DMS114 treated with DMSO at 0.1 percent for 48 hours (cell line): ENCODE results near the gene MNDA.

Experiments
- DNase-seq: peaks from one replicate; lab custom pipeline; 2025; ENCODE audit not compliant: unreplicated experiment; lab: John Stamatoyannopoulos, UW

The MNDA gene

DNA sequence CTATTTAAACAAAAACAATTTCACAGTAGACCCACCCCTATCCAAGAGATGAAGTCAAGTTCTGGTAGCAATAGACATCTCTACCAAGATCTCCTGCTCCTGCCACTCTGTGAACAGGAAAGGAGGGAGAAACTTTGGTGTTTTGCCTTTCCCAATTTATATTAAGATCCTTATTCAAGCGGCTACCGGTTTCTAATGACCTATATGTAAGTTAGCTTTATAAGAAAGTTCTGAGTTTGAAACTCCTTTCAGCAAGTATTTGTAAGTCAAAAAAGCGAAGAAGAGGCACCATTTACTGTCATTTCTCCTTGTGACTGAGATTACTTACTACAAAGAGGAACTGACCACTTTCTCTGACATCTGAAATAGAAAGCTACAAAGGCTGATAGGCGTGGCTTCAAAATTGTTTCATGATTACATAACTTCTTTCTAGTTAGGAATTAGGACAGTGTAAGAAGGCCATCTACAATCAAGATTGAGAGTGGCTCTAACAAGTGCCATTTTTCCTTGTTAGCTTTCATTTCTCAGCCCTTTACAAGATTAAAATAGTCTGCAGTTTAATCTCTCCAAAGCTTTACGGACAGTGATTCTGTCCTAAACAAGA lies at the start of gene MNDA:
TSS of gene MNDA (plus strand) at position 448 of the 604 bp plus-strand sequence. CDS start 10,803 bp downstream, outside the sequence.
- DNase-seq = no peak

DNA sequence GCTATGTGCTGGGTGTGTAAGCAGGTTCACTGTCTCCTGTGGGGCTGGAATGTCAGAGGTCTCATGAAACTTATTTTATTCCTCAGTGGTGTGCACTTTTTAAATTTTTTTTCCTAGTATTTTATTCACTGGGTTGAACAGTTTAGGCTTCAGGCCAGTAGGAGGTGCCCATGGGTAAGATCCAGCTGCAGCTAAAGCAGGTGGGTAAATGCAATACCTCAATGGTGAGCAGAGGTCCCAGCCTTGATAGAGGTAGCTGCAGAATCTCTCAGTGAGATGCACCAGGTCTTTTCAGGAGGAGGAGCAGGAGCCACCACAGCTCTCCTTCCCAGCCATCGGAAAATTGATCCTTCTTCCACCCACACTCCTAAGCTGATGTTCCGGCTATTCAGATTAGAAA lies 37.5 kb upstream of the MNDA start:
- DNase-seq = no peak

DNA sequence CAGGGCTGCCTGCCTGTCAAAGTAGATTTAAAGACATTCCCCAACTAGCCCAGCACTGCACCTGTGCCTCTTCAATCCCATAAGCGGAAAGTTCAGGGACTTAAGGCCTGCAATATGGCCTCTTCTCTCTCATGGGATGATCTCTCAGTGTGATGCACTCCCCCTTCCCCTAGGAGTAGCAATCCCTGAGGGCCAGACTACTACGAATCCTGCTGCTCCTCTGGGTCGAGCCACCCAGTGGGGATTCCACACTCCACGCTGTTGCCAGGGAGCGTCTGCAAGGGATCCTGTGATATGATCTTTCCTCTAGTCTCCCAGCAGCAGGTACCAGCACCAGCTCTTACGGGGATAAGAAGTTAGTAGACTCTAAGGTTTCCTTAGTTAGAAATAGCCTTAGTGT lies 36.9 kb upstream of the MNDA start:
- DNase-seq = no peak

DNA sequence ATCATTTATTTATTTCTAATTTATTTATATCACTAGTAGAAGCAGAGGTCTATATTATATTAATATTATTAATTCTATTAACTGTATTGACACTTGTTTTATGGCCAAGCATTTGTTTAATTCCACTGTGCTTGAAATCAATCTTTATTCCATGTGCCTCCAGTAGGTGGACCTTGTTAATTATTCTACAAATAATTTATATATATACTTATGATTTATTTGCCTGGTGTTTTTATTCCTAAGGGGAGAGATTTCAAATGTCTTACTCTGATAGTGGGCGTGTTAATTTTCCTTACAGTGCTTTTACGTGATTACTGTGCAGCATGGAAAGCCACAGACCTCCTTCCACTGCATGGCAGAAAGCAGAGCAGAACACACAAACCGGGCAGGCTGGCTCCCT lies 32.6 kb upstream of the MNDA start:
- no peak for DNase-seq

DNA sequence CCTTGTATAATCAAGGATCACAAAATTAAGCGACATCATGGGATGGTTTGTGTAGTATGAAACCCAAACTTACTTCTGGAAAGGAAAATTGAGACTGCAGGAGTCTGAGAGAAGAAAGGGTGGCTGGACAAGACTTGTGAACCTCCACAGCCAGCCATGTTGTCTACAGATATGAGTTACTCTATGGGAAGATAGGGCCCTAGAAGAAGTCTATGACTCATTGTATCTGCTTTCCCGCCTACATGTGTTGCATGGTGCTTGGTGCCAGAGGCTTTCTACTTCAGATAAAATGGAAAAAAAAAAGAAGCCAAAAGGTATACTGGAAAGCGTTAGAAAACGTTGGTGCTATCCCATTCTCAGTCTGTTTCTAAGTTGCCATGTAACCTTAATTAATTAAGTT lies 31.5 kb upstream of the MNDA start:
- no peak for DNase-seq

DNA sequence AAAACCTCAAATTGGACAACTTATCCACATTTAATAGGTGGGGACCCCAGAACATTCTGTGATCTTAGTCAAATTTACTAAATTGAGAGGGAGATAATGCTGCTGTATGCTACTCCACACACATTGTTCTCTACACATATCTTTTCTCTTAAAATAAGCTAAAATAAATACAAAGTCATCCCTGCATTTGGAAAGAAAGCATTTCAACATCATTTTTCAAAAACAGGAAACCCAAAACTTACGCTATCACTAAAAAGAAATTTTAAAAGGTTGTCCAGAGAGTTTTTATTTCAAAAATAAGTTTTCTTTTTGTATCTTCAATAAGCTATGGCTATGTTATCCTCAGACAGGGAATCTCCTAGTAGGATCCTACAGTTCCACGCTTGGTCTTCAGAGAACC lies 30.6 kb upstream of the MNDA start:
- DNase-seq = no peak

DNA sequence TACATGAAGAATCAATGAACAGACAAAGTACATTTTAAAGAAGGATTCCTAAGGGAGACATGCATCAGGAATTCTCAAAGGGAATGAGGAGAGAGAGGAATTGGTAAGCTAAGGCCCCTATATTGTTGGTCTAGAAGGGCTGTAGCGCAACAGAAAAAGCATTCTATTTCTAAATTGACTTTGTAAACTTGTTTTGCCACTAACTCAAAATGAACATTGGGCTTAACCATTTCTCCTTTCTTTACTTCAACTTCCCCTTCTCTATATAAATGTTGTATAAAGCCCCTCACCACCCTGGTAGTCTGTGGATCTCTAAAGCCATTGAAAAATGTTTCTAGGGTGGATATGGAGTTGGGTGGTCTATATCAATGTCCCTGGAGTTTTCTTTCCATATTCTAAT lies 29.8 kb upstream of the MNDA start:
- DNase-seq = no peak

DNA sequence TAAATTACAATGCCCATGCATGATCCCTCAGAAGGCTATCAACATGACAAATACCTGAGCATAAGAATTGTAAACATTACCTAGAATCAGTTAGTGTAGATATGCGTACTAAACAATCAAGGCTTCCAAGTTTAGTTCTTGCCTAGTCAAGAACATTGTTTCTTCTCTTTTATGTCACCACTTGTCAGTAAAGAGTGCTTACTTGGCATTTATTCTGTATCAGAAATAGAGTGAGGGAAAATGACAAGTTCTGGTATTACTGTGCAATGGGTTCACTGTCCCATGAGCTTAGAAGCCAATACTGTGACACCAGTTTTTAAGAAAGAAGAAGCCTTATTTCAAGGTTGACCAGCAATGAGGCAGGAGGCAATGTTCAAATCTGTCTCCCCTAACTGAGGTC lies 27.5 kb upstream of the MNDA start:
- DNase-seq = no peak

DNA sequence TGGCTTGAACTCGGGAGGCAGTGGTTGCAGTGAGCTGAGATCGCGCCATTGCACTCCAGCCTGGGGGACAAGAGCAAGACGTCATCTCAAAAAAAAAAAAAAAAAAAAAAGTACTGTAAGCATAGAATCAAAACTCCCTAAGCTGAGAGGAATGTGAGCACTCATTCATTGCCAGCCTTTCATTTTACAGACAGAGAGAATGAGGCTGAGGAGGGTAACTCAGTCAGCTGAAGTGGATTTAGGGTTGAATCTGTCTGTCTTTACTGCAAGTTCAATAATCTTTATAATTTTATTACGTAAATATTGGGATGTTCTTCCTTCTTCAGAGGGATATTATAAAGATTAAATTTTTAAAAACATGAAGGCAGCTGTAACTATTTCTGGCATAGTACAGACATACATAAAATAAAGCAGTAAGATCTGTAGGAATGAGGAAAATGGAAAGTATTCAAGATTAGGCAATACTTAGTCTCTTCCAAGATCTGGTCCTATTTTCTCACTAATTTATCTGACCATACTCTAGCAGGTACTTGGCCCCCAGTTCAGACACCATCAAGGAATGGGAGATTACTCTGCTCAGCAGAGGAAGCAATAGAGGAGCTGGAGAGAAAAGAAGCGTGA lies 24.1 kb upstream of the MNDA start:
- no peak for DNase-seq

DNA sequence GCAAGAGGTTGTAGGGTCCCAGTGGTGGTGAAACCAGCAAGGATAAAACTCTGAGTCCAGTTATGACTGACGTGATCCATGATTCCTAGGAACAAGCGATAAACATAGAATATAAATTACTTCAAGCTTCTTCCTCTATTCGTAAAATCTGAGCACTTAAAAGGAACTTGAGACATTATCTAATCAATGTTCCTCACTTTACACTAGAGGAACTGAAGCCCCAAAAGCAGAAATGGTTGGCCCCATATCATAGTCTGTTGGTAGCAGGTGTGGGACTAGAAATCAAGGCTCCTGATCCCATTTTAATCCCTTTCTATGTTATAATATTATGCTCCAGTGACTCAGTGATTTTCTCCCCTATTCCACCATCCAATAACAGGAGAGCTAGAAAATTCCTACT lies 21.9 kb upstream of the MNDA start:
- DNase-seq = no peak

DNA sequence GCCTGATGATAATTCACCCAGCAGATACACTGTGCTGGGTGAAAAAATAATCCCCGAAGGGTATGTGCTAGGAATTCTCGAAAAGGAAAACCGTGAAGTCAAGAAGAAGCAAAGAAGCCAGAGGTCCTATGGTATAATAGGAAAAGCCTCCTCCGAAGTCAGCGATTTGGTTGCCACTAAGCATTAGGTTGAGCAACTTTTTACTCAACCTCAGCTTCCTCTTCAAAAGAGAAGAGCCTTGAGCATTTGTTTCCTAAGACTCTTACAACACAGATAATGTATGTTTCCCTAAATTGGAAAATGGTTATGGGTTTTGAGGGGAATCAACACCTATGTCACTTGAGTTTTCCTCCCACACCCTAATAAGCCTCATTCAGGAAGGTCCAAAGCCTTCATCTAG lies 21.3 kb upstream of the MNDA start:
- DNase-seq = no peak

DNA sequence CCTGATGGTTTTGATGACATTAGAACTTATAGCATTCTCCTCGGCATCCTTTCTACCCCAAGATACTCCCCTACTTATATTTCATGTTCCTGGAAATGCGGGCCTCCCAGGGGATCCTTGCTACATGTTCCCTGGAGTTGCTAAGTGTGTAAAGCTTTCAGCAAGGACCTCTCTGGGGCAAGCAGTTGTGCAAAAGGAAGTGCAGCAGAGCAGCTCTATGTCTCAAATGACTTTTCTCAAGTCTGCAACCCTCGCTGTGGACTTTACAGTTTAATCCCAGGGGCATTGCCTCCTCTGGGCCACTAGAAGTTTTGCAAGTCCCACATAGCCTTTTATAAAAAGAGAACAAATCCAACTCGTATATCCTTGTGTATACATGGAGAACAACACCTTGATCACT lies 20.8 kb upstream of the MNDA start:
- DNase-seq = no peak

DNA sequence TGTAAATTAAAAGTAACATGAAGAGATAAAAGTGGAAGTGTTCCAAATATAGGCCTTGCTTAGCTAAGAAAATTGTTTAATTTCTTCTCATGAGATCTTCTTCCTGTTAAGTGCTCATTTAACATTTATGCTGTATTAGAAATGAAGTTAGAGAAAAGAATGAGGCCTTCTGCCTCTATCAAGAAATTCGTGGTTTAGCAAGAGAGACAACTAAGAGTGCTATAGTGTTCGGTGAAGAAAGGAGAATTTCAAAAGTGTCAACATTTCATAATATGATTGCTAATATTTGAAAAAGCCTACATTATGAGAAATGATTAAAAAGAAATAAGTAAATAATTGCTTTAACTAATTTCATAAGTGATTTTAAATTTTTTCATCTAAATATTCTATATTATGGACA lies 18.8 kb upstream of the MNDA start:
- DNase-seq = no peak

DNA sequence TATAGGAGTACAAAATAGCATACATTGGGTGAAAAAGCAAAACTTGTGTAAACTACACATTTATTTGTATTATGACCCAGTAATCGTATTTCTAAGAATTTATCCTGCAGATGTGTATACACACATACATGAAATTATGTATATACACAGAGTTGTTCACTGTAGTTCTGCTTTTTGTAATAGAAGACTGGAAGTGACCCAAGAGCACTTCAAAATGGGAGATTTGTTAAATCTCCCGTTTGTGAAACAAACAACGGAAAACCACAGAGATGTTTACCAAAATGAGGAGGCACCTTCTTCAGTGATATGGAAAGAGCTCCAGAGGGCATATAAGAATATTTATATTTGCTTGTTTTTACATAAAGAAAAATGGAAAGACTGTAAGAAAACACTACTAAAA lies 18.0 kb upstream of the MNDA start:
- no peak for DNase-seq

DNA sequence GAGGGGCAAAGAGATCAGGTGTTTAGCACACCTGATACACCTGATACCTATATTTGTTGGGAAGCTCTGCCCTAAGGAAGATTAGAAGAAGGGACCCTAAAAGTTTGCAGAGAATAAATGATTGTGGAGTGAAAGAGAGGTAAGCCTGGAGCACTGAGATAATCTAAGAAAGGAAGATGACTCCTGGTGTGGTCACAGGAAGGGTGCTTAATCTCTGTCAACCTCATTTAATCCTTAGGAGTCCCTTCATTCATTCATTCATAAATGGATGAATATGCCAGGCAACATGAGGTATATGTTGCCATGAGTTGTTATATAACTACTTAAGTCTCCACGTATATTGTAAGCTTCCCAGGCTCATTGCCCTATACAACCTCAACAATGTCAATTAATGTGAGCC lies 16.2 kb upstream of the MNDA start:
- DNase-seq = no peak

DNA sequence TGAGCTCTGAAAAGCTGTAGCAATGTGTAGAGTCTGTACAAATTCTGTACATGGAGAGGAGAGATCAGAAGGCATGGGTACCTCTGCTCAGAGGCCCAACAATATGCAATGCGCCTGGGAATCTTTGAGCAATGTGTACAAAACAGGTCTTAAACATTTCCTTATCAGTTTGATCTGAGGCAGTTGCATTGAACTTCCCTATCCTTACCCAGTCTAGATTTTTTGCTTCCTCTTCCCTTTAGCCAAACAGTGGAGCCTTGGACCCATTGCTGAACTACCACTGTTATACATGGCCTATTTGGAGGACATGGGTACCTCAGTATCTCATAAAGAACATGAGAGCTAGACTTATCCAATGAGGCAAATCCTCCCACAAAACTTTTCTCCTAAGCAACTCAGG lies 12.6 kb upstream of the MNDA start:
- DNase-seq = no peak

DNA sequence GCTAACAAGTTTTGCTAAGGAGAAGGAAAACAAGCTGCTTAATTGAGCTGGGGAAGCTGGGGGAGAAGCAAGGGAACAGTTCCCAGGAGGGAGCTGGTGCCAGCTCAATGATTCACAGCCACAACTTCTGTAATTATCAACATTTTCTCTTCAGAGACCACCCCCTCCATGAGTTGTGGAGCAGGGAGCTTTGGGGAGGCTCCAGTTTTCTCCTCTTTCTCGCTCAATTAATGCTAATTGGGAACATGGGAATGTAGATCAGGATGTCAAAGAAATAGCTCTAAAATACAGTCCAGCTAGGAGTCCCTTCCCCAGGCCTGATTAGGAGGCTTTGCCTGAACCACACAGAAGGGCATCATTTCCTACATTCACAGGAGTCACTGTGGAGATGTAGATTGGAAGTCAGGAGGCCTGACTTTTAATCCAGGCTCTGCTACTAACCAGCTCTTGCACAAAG lies 12.1 kb upstream of the MNDA start:
- no peak for DNase-seq

DNA sequence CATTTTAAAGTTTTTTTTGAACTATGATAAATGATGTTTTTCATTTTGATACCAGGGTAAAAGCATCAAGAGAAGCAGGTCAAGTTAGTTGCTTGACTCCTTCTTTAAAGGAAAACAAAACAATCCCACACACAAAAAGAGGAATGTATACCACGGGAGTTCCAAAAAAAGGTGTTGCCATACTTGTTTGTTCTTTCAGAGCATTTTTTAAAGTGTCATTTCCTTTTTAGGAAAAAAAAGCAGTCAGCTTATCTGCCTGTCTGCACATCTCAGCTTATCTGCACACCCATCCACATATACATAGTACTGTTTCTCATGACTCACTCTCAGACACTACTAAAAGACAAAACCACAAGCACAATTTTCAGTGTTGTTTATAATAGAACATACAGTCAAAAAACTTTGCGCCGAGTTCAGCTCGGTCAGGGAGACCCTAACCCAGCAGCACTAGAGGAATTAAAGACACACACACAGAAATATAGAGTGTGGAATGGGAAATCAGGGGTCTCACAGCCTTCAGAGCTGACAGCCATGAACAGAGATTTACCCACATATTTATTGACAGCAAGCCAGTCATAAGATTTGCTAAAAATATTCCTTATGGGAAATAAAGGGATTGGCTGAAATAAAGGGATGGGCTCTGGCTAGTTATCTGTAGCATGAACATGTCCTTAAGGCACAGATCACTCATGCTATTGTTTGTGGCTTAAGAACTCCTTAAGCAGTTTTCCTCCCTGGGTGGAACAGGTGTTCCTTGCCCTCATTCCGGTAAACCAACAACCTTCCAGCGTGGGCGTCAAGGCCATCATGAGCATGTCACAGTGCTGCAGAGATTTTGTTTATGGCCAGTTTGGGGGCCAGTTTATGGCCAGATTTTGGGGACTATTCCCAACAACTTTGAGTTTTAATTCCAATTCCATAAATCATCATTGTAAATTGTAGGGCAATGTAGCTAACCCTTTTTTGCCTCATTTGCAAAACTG lies 11.4 kb upstream of the MNDA start:
- no peak for DNase-seq

DNA sequence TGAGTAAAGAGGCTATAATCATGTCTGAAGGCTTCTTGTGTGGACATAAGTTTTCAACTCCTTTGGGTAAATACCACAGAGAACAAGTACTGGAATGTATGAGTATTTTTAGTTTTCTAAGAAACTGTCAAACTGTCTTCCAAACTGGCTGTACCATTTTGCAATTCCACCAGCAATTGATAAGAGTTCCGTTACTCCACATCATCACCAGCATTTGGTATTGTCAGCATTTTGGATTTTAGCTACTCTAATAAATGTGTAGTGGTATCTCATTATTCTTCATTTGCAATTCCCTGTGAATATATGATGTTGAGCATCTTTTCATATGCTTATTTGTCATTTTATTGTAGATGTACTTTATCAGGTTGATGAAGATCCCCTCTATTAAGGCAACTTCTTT lies 9.4 kb upstream of the MNDA start:
- no peak for DNase-seq

DNA sequence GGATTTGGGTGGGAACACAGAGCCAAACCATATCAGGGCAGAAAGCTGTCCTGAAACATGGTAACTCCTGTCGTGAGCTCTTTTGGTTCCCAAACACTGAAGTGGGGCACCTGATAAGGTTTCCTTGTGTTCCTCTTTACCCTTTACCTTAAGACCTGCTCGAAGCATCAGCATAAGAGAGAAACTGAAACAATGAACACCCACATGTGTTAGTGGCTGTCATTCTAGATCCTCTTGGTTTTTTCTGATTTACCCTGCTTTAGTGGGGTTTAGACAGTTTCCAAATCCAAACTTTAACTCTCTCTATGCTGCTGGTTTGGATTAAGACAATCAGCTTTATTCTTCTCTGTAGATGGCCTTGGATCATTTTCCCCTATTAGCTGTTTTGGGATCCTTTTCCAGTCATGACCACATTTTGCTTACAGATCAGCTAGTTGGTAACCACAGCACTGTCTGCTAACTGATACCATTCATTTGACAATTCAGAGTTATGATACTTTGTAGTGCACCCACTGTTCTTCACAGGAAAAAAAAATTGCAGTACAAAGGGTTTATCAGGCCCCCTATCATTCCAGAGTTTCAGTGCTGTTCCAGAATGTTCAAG lies 975 bp upstream of the MNDA start:
- DNase-seq = no peak

DNA sequence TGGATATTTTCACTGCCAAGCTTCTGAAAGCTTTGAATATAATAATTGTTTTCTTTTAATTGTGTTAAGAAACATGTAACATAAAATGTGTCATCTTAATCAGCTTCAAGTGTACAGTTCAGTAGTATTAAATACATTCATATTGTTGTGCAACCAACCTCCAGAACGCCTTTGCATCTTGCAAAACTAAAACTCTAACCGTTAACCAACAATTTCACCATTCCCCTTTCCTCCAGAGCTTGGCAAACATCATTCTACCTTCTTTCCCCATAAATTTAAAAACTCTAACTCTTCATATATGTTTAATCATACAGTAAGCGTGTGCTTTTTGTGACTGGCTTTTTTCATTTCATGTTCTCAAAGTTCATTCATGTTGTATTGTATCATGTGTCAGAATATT lies 2.1 kb downstream of the MNDA start:
- no peak for DNase-seq

DNA sequence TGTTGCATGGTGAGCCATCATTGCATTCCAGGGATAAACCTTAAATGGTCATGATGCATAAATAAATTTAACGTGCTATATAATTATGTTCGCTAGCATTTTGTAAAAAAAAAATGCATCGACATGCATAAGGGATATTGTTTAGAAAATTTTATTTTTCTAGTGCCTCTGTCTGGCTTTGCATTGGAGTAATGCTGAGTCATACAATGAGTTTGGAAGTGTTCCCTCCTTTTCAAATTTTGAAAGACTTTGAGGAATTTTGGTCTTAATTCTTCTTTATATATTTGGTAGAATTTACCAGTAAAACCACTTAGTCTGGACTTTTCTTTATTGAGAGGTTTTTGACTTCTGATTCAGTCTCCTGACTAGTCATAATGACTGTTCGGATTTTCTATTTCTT lies 4.9 kb downstream of the MNDA start:
- DNase-seq = no peak
